Mammary epithelial cell (primary cell): Measurements from ENCODE around the gene ABHD17C.

Experiments
- EZH2 ChIP-seq: IDR thresholded peaks from 2 replicates; pipeline ENCODE4 v1.6.1; 2012; ENCODE audit warnings: low read length, inconsistent platforms, borderline replicate concordance
- TF ChIP-seq, protein P1 (sequence below), 2 donors: IDR thresholded peaks in 1 of 2; conservative IDR thresholded peaks in 1 of 2; 2 replicates each; pipeline ENCODE4 v1.5.1; 2011 to 2012; ENCODE audit warnings: inconsistent platforms in 2 of 2, low read length in 2 of 2, mild to moderate bottlenecking in 2 of 2, control low read depth in 1 of 2, low read depth in 1 of 2; ENCODE audit not compliant: insufficient read depth in 1 of 2; ENCODE audit errors: extremely low read depth in 1 of 2

DNA sequence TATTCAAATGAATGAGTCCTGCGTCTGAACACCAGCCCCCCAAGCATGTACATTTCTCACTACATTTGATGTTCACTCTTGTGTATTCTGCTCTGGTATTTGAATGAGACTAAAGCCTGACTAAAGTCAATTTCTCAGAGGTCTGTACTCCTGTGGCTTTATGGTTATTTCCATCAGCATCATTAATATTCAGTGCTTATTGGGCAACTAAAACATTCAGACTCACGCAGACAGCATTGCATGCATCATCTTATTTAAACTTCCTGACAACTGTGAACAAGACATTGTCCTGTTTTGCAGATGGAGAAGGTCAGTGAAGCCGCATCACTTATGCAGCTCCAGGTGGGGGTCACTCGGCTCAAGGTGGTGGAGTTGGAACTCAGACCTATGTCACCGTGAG lies 95.1 kb downstream of the ABHD17C start:
- TF ChIP-seq, protein P1, sequence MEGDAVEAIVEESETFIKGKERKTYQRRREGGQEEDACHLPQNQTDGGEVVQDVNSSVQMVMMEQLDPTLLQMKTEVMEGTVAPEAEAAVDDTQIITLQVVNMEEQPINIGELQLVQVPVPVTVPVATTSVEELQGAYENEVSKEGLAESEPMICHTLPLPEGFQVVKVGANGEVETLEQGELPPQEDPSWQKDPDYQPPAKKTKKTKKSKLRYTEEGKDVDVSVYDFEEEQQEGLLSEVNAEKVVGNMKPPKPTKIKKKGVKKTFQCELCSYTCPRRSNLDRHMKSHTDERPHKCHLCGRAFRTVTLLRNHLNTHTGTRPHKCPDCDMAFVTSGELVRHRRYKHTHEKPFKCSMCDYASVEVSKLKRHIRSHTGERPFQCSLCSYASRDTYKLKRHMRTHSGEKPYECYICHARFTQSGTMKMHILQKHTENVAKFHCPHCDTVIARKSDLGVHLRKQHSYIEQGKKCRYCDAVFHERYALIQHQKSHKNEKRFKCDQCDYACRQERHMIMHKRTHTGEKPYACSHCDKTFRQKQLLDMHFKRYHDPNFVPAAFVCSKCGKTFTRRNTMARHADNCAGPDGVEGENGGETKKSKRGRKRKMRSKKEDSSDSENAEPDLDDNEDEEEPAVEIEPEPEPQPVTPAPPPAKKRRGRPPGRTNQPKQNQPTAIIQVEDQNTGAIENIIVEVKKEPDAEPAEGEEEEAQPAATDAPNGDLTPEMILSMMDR (conservative IDR thresholded peaks at IDR 0.05 in 1 of 2, IDR thresholded peaks at IDR 0.05 in 1 of 2; ENCODE audit: extremely low read depth in 1 of 2, insufficient read depth in 1 of 2, low read depth in 1 of 2, low read length in 2 of 2) = no peak
- TF ChIP-seq EZH2 = no peak
